ENCODE results near the gene PPP2R2C. TPM values are rescaled to one million over a fixed set of nuclear protein-coding genes. Genes with fewer than 3 reads are reported as not detected.

Gene PPP2R2C
- total RNA-seq, 1 experiment from 2014 or later, result 9.5 TPM

- H3K9ac ChIP-seq (ENCODE audit: low read length), result no peak overlapping the region
- DNase-seq (no peak), ATAC-seq (no peak)
- H3K9me2 ChIP-seq (replicated peaks; ENCODE audit: low read length), result no peaks in the 10 kb centered on the region
- ChIA-PET POLR2A (ENCODE audit: unreplicated experiment) (no interaction called here), CTCF (no interaction called here)
- H3K79me2 ChIP-seq (ENCODE audit: low read length), result no peaks in the 10 kb centered on the region
- H3K9me3 ChIP-seq (ENCODE audit: low read length), result peaks cover 12% of the 10 kb centered on the region; the same call in 1 of the 2 replicates
- no peaks in the 10 kb centered on the region for H3F3A ChIP-seq (ENCODE audit: low read length, unreplicated experiment)
- no peak overlapping the region for H3K4me3 ChIP-seq (ENCODE audit: low read length)
- H3K27ac ChIP-seq (ENCODE audit: low read length), result no peak overlapping the region
- no peak overlapping the region for H3K4me2 ChIP-seq (ENCODE audit: low read length)
- no peaks in the 10 kb centered on the region for H4K20me1 ChIP-seq (ENCODE audit: low read length)
- TF ChIP-seq EZH2 (IDR thresholded peaks at IDR 0.05; ENCODE audit: low read length, unreplicated experiment) (no peak), EZH2phosphoT487 (IDR thresholded peaks at IDR 0.05; ENCODE audit: borderline replicate concordance, low read length) (no peak)
- TF ChIP-seq, protein P1, sequence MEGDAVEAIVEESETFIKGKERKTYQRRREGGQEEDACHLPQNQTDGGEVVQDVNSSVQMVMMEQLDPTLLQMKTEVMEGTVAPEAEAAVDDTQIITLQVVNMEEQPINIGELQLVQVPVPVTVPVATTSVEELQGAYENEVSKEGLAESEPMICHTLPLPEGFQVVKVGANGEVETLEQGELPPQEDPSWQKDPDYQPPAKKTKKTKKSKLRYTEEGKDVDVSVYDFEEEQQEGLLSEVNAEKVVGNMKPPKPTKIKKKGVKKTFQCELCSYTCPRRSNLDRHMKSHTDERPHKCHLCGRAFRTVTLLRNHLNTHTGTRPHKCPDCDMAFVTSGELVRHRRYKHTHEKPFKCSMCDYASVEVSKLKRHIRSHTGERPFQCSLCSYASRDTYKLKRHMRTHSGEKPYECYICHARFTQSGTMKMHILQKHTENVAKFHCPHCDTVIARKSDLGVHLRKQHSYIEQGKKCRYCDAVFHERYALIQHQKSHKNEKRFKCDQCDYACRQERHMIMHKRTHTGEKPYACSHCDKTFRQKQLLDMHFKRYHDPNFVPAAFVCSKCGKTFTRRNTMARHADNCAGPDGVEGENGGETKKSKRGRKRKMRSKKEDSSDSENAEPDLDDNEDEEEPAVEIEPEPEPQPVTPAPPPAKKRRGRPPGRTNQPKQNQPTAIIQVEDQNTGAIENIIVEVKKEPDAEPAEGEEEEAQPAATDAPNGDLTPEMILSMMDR (conservative IDR thresholded peaks at IDR 0.05; ENCODE audit: low read depth, low read length), result no peak
- H2AFZ ChIP-seq (ENCODE audit: low read length), result no peak overlapping the region
- intact Hi-C loops (cut with micrococcal nuclease), result no loop called here
- H3K36me3 ChIP-seq (ENCODE audit: low read depth, low read length), result no peaks in the 10 kb centered on the region
- H3K27me3 ChIP-seq (ENCODE audit: low read length), result no peaks in the 10 kb centered on the region
- no TSS peak for BruUV-seq (replicated peaks)
- H3K4me1 ChIP-seq (ENCODE audit: insufficient read depth, low read length), result no peaks in the 10 kb centered on the region
Measured at GRCh38 chr4:6507345-6507744, 34.9 kb upstream of the PPP2R2C start.

DNA sequence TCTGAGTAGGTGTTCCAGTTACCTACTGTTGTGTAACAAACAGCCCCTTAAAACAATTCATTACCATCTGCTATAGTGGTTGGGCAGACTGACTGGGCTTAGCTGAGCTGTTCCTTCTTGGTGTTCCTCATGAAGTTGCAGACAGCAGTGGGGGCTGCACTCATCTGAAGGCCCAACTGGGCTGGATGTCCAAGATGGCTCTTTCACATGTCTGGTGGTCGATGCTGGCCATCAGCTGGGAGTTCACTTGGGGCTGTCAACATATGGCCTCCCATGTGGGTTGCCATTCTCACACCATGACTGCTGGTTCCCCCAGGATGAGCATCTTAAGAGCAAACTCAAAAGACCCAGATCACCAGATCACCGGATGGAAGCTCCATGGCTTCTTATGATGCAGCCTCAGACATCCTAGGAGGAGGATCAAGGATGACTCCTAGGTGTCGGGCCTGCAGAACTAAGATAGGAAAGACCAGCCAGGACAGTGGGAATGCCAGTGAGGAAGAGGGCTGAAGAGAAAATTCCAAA, 34.3 kb upstream of the PPP2R2C start:
- no peaks in the 10 kb centered on the region for H3K27me3 ChIP-seq (ENCODE audit: low read length)
- H3K79me2 ChIP-seq (ENCODE audit: low read length), result no peaks in the 10 kb centered on the region
- no peaks in the 10 kb centered on the region for H3F3A ChIP-seq (ENCODE audit: low read length, unreplicated experiment)
- no peaks in the 10 kb centered on the region for H3K9me2 ChIP-seq (replicated peaks; ENCODE audit: low read length)
- ATAC-seq (no peak), DNase-seq (no peak)
- BruUV-seq (replicated peaks), result no TSS peak
- TF ChIP-seq EZH2 (IDR thresholded peaks at IDR 0.05; ENCODE audit: low read length, unreplicated experiment) (no peak), EZH2phosphoT487 (IDR thresholded peaks at IDR 0.05; ENCODE audit: borderline replicate concordance, low read length) (no peak)
- TF ChIP-seq, protein P1 (conservative IDR thresholded peaks at IDR 0.05; ENCODE audit: low read depth, low read length), result no peak
- intact Hi-C loops (cut with micrococcal nuclease), result no loop called here
- CTCF ChIA-PET, result no interaction called here
- POLR2A ChIA-PET (ENCODE audit: unreplicated experiment), result interaction anchor here (0.6 kb wide), 1 partner anchor 210 kb away, joined by 3 read pairs; no protein-coding TSS in a partner anchor
- H4K20me1 ChIP-seq (ENCODE audit: low read length), result no peaks in the 10 kb centered on the region
- peaks cover 12% of the 10 kb centered on the region; the same call in 1 of the 2 replicates for H3K9me3 ChIP-seq (ENCODE audit: low read length)
- no peaks in the 10 kb centered on the region for H3K36me3 ChIP-seq (ENCODE audit: low read depth, low read length)
- no peak overlapping the region for H3K9ac ChIP-seq (ENCODE audit: low read length)
- no peaks in the 10 kb centered on the region for H3K4me1 ChIP-seq (ENCODE audit: insufficient read depth, low read length)
- no peak overlapping the region for H2AFZ ChIP-seq (ENCODE audit: low read length)
- no peak overlapping the region for H3K4me2 ChIP-seq (ENCODE audit: low read length)
- H3K27ac ChIP-seq (ENCODE audit: low read length), result no peak overlapping the region
- H3K4me3 ChIP-seq (ENCODE audit: low read length), result no peak overlapping the region

- no peaks in the 10 kb centered on the region for H3K36me3 ChIP-seq (ENCODE audit: low read depth, low read length)
- H3K9me3 ChIP-seq (ENCODE audit: low read length), result peaks cover 12% of the 10 kb centered on the region; the same call in 1 of the 2 replicates
- CTCF ChIA-PET, result no interaction called here
- ATAC-seq (no peak), DNase-seq (no peak)
- no peaks in the 10 kb centered on the region for H3K4me1 ChIP-seq (ENCODE audit: insufficient read depth, low read length)
- H2AFZ ChIP-seq (ENCODE audit: low read length), result no peak overlapping the region
- no peak overlapping the region for H3K4me2 ChIP-seq (ENCODE audit: low read length)
- POLR2A ChIA-PET (ENCODE audit: unreplicated experiment), result no interaction called here
- H3K9me2 ChIP-seq (replicated peaks; ENCODE audit: low read length), result no peaks in the 10 kb centered on the region
- no peaks in the 10 kb centered on the region for H3K79me2 ChIP-seq (ENCODE audit: low read length)
- no peak overlapping the region for H3K9ac ChIP-seq (ENCODE audit: low read length)
- BruUV-seq (replicated peaks), result no TSS peak
- H3K27me3 ChIP-seq (ENCODE audit: low read length), result no peaks in the 10 kb centered on the region
- H3K4me3 ChIP-seq (ENCODE audit: low read length), result no peak overlapping the region
- no peaks in the 10 kb centered on the region for H4K20me1 ChIP-seq (ENCODE audit: low read length)
- no peak overlapping the region for H3K27ac ChIP-seq (ENCODE audit: low read length)
- no peaks in the 10 kb centered on the region for H3F3A ChIP-seq (ENCODE audit: low read length, unreplicated experiment)
- TF ChIP-seq EZH2 (IDR thresholded peaks at IDR 0.05; ENCODE audit: low read length, unreplicated experiment) (no peak), EZH2phosphoT487 (IDR thresholded peaks at IDR 0.05; ENCODE audit: borderline replicate concordance, low read length) (no peak)
- TF ChIP-seq, protein P1 (conservative IDR thresholded peaks at IDR 0.05; ENCODE audit: low read depth, low read length), result no peak
- intact Hi-C loops (cut with micrococcal nuclease), result no loop called here
Measured at GRCh38 chr4:6504900-6505496, 32.6 kb upstream of the PPP2R2C start.

All from PC-3 (cell line).